GM19438 (cell line): Measurements from ENCODE around the gene TMEM237.

ENCODE experiments used
- ATAC-seq: cut with Tn5 transposase; IDR thresholded peaks from one replicate; pipeline ENCODE4 v1.9.1; 2021; ENCODE audit warnings: low read depth; ENCODE audit not compliant: unreplicated experiment

Gene TMEM237

DNA sequence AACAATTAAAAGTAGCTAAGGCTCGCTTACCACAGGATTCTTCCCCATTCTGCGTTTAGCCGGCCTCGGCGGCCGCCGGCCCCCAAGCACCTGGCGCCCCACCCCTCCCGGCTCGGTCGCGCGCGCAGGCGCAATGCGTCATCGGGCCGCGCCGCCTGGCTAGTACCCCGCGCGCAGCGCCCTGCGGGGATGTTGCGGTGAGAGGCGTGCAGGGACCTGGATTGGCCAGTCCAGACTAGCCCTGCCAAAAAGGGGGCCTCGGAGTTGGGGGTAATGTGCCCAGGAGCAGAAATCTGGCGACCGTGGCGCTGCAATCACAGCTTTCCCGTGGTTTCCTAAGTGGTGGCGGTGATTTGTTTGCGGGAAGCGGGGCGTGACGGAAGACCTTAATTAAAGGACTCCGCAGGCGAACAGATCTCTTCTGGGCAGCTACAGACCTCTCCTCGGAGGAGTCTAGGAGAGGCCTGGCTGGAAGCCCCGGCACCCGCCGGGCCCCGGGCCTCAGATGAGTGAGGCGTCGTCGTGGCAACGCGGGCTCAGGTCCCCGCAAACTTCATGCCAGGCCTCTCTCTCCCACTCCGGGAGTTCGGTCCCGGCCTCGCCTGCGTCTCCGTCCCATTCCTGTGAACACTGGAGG, 606 bp downstream of the TMEM237 start:
- peak; percentile 82 for ATAC-seq

DNA sequence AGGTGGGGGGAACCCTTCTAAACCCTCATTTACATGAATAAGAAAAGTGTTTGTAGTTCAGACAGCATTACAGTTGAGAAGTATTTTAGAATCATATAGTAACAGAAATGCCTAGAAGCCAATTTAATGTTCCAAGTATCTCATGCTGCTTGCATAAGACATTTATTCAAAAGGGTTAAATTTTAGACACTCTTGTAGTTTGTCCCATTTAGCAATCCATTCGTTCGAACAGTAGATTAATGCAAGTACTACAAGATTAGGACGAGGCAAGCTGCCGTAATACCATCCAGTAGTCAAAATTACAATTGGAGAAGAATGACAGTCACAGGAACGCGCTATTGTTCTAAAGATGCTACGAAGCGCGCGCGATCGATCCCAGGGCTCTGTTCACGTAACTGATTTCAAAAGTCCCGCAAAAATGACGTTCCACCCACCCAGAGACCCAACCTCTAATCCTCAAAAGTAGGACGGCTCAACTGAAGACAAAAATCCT, 1.2 kb downstream of the TMEM237 start:
- peak; percentile 39 for ATAC-seq

DNA sequence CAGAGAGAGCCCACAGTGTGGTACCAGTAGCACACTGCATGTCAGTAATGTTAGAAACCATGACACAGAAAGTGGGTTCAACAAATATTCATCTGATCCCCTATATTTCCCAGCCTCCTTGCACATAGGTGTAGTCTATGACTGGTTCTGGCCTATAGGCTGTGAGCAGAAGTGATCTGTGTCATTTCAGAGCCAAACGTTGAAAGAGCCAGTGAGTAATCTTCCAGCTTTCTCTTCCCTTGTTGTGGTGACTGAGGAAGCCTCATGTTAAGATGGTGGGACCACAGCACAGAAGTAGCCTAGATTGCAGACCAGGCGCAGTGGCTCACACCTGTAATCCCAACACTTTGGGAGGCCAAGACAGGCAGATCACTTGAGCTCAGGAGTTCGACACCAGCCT, 4.1 kb downstream of the TMEM237 start:
- ATAC-seq = no peak

DNA sequence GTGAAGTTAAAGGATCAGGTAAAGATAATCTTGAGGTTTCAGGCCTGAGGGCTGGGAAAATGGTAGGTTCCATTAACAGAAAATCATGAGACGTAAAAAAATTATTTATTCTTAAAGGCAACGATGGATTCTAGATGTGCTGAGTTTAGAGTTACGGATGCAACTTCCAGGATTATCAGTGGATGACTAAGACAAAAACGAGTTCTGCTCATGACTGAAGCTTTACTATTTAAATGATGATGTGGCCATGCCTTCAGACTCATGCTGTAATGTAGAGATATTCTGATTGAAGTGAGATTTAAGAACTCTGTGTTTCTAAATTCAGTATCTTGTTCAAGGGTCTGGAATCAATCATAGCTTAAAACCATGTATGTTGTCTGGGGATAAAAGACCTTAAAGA, 5.0 kb downstream of the TMEM237 start:
- ATAC-seq = no peak

DNA sequence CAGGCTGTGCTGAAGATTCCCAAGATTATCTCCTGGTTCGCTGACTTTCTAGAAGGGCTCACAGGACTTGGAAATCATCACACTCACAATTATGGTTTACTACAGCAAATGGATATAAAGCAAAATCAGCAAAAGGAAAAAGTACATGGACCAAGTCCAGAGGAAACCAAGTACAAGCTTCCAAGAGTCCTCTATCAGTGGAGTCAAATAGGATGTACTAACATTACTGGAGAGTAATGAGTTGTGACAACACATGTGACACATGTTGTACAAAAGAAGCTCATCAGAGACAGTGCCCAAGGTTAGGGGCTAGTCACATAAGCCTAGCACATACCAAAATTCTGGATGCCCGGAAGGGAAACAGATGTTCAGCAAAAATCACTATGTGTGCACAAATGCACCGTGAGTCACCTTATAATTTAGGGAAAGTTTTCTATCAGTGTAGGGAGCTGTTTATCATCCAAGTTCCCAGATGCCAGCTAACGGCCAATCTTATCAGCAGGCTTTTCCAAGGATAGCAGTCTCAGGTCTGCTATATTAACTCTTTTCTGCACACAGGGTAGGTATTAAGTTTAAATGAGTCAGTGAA, 9.5 kb downstream of the TMEM237 start:
- no peak for ATAC-seq

DNA sequence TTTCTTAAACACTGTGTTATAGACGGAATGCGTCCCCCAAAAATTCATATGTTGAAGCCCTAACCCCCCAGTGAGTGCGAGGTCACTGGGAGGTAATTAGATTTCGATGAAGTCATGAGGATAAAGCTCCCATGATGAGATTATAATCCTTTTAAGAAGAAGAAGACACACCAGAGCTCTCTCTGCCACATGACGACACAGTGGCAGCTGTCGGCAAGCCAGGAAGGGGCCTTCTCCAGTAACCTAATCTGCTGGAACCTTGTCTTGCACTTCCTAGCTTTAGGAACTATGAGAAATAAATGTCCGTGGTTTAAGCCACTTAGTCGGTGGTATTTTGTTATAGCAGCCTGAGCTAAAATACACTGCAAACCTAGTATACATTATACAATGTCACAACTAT, 12.3 kb downstream of the TMEM237 start:
- no peak for ATAC-seq

DNA sequence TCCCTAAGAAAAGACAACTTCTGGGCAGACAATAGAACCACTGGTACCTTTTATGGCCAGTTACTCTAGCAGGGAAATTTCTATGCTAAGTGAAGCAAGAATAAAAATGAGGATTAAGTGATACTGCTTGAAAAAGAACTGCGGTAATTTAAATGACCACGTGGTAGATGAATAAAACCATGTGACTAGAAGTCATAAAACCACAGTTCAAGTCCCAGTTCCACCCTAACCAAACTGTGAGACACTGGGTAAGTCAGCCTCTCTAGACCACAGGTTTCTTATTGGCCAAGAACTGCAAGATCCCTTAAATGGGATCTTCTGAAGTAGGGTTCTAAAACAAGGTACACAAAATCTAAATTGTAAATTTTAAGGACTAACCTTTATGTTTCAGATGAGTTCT, 12.7 kb downstream of the TMEM237 start:
- no peak for ATAC-seq

DNA sequence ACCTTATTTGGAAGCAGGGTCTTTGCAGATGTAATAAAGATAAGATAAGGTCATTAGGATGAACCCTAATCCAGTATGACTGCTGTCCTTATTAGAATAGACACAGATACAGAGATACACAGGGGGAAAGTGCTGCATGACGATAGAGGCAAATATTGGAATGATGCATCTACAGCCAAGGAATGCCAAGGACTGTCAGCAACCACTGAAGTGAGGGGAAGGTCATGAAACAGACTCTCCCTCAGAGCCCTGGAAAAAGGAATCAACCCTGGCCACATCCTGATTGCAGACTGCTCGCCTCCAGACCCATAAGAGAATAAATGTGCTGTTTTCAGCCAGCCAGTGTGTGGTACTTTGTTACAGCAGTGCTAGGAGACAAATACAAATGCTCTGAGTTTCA, 14.8 kb downstream of the TMEM237 start:
- ATAC-seq = no peak

DNA sequence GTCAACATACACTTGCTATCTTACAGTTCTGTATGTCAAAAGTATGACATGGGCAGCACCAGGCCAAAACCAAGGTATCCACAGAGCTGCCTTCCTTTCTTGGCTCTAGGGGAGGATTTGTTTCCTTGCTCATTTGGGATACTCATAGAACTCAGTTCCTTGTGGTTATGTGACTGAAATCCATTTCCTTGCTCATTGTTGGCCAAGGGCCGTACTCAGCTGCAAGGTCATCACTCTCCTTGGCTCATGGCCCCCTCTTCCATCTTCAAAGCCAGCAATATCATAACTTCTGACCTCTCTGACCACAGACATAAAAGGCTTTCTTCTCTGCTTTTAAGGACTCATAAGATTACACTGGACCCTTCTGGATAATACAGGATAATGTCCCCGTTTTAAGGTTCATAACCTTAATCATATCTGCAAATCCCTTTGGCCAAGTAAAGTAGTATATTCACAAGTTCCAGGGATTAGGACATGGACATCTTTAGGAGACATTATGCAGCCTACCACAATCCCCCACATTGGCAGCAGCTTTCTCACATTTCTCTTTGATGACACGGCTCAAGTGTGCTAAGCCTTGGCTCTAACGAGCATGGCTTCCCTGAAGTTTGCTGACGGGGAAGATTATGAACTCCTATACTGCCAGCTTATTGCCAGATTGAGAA, 20.9 kb downstream of the TMEM237 start:
- no peak for ATAC-seq

DNA sequence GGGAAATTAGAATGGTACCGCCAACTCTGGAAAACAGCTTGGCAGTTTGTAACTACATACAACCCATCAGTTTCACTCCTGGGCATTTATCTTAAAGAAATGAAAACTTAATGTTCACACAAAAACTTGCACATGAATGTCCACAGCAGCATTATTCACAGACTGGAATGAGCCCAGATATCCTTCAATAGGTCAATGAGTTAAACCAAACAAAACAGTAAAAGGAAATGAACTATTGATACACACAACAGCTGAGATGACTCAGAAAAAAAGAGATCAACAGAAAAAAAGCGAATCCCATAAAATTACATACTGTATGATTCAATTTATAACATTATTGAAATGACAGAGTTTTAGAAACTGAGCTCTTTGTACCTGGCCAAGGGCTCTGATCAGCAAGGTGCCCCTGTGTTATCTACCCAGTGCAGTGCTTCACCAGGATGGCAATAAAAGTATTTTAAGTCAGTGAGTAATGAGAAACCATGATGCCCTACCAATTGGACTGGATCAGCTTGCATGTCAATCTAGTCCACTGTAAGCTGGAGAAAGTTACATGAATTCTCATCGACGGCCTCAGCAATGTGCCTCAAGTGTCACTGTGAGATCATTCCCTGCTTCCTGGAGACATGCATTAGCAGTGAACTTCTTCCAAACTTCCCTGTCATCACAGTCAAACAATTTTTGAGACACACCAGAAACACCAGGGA, 21.9 kb downstream of the TMEM237 start:
- ATAC-seq = no peak

DNA sequence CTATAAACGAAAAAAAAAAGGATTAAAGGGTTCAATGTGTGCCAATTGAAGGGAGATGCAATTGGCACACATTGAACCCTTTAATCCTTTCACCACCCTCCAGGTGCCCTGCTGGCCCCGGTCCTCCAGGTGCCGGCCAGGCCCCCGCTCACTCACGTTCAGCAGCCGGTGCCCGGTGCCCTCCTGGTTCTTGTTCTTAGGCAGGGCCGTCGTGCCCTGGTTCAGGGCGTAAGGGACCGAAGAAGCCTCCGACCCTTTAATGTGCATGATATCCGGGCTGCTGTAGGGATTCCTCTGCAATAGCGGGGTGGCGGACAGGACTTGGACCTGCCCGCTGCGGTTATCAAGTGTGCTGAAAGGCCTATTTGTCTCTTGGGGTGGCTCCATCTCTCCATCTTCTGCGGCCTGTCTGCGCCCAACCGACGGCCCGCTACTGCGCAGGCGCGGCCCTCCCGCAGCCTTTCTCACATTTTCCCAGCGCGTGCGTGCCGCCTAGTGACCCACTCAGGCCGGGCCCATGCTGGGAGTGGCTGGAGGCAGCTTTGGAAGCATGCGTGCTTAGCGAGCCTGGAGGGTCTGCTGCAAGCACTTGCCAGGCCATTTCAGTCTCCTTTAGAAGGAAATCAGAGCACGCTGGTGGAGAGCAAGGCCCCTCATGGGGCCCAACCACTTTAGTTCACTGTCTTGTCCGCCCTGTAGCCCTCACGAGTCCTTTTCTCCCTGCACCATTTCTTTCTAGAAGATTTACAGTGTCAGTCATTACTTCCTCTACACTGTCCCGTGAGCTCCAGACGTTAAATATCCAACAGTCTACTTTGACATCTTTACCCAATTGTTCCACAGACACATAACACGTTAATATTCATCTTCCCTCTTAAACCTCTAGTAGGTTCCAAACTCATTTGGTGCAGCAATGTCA, 24.3 kb downstream of the TMEM237 start:
- no peak for ATAC-seq

DNA sequence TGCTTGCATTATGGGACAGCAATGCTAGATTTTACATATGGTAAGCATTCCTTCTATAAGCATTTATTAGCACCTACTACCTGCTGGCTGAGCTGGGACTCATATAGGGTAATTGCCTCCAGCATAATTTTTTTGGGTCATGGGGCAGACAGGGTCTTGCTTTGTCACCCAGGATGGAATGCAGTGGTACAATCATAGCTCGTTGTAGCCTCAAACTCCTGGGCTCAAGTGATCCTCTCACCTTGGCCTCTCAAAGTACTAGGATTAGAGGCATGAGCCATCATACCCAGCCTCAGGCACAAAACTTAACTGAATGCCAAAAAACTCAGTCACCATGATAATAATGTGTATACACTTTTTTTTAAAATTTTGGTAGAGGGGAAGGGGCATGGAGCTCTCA, 35.3 kb downstream of the TMEM237 start:
- no peak for ATAC-seq

DNA sequence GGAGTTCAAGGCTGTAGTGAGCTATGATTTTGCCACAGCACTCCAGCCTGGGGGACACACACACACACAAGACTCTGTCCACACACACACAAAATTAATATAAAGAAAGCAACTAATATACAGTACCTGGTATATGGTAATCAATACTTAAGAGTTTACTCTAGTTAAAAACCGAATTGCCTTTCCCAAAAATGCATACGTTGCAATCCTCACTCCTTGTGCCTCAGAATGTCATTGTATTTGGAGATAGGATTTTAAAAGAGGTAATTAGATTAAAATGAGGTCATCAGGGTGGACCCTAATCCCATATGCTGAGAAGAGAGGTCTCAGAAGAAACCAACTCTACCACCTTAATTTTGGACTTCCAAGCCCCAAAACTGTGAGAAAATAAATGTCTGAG, 35.7 kb downstream of the TMEM237 start:
- no peak for ATAC-seq

DNA sequence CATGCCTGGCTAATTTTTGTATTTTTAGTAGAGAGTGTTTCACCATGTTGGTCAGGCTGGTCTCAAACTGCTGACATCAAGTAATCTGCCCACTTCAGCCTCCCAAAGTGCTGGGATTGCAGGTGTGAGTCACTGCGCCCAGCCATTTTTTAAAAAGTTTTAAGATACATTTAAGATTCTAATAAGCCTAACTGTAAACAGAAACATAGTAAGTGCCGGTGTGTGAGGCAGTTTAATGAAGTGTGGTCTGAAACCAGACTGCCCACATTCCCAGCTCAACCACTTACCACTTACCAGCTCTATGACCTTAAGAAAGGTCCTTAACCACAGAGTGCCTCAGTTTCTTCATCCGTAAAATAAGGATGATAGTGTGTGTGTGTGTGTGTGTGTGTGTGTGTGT, 42.4 kb downstream of the TMEM237 start:
- no peak for ATAC-seq

DNA sequence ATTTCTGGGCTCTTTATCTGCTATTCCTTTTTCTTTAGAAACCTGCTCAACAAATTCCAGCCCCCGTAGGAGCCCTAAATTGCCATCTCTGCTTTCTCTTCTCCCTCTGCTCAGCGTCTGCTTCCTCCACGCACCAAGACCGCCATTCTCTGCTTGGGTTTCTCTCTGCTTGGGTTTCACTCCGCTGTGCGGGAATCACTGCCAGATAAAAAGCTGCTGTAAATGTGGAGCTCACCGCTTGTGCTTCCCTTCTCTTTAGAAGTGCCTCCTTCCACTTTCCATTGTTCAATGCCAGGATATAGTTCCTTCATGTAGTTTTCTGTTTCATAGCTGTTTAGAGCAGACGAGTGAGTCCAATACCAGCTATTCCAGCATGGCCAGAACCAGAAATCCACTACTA, 45.9 kb downstream of the TMEM237 start:
- ATAC-seq = no peak

DNA sequence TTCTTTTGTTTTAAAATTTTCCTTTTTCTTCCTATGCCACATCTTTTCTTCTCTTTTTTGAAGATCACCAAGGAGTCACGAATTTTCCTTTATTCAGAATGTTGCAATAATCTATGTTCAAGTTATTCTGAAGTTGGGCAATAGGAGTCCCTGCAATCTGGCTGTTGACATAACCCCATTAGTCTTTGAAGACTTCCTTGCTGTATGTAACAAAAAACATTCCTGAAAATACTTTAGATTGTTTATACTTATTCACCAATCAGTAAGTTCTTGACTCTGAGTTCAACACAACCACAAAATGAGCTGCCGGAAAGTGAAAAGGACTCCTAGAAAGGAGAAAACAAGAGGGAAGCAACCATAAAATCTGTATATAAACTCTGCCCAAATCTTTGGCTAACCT, 62.8 kb downstream of the TMEM237 start:
- no peak for ATAC-seq

DNA sequence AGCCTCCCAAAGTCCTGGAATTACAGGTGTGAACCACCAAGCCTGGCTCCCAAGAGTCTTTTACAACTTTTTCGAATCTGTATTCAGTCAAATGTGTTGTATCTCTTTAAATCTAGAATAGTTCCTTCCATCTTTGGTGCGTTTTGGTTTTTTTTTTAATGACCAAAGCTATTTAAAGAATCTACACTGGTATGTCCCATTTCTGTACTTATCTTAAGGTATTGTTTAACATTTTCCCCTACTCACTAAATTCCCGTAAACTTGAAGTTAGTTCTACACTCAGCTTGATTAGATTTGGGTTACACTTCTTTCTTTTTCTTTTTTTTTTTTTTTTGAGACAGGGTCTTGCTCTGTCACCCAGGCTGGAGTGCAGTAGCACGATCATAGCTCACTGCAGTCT, 63.8 kb downstream of the TMEM237 start:
- ATAC-seq = no peak

DNA sequence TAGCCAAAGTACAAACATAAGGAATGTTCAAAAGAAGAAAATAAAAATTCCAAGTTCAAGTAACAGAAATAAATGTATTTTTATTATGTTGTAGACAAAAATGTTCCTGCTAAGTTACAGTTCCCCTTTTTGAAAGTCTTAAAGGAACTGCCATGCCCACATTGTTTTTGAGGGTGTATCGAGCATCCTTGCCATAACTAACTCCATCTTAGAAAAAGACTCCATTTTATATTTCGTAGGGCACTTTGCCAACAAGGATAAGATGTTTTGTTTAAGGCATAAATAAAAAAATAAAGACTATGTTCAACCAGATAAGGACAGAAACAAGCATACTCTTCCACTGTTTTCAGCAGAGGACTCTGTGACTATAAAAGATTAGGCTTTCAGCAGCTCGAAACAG, 67.3 kb downstream of the TMEM237 start:
- no peak for ATAC-seq

DNA sequence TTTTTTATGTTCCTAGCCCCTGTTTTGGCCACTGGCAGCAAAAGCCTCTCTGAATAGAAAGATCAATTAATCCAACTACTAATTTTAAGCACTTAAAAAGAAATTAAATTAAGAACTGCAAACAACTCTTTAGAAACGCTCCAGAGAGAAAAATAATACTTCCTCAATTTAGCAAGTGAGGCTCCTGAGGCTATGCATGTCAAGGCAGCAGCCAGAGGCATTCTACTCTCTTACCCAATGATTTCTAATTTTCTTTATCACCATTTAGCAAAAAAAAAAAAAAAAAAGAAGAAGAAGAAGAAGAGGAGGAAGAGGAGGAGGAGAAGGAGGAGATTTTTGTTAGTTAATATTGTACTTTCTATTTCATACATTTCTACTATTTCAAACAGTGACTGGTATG, 68.5 kb downstream of the TMEM237 start:
- ATAC-seq = no peak

DNA sequence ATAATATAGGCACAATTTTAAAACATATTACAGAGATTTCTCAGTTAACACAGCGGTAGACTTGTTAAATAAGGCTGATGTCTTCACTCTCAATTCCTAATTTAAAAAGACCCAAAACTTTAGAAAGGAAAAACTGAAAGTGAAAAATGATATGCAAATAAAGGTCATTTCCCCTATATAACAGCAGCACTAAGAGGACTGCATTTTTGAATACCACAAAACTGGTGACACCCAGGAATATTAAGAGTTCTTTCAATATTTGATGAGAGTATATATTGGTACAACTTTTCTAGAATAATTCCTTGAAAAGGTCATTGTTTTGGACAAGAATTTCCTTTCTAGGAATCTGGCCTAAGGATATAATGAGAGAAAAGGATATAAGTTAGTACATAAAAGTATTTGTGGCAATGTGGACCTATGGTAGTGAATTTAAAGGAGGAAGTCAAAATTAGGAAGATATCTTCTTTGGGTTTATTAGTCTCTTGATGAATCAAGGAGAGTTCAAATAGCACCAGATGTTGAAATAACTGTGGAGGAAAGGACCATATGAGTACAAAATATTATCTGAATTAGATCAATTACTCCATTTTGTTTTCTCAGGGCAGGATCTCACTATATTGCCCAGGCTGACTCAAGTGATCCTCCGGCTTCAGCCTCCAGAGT, 70.3 kb downstream of the TMEM237 start:
- no peak for ATAC-seq
